Gastroesophageal sphincter (tissue), 3 donors: ENCODE measurements around the gene PTPRD.

Experiments used
- POLR2AphosphoS5 ChIP-seq: sonication (generic); formaldehyde crosslinking; IDR thresholded peaks from one replicate; pipeline ENCODE4 v1.6.1; 2017; ENCODE audit warnings: antibody characterized with exemption
- TF ChIP-seq, protein P1 (sequence below), 4 experiments: fragments of 200-600 bp in 2 of 4; fragments of 450-650 bp in 2 of 4; sonication (generic) in 1 of 4; IDR thresholded peaks; one replicate each; pipeline ENCODE4 v1.5.1; 2017 to 2019; ENCODE audit warnings: antibody characterized with exemption in 4 of 4, mild to moderate bottlenecking in 2 of 4, moderate library complexity in 2 of 4

DNA sequence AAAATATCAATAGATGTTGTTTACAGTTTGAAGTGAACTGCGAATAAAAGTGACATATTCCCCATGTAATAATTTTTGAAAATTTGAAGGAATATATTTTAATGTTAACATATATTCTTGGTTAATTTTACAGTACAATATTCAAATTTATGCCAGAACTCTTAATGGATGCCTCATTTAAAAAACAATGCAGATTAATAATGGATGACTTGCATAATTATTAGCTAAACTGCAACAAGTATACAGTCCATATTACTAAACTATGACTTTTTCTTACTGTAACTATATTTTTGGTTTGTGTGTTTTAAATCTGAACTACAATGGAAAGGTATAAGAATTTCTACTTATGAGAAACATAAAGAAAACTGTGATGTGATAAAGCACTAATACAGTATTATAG, 1390.1 kb downstream of the PTPRD start:
- TF ChIP-seq, protein P1, sequence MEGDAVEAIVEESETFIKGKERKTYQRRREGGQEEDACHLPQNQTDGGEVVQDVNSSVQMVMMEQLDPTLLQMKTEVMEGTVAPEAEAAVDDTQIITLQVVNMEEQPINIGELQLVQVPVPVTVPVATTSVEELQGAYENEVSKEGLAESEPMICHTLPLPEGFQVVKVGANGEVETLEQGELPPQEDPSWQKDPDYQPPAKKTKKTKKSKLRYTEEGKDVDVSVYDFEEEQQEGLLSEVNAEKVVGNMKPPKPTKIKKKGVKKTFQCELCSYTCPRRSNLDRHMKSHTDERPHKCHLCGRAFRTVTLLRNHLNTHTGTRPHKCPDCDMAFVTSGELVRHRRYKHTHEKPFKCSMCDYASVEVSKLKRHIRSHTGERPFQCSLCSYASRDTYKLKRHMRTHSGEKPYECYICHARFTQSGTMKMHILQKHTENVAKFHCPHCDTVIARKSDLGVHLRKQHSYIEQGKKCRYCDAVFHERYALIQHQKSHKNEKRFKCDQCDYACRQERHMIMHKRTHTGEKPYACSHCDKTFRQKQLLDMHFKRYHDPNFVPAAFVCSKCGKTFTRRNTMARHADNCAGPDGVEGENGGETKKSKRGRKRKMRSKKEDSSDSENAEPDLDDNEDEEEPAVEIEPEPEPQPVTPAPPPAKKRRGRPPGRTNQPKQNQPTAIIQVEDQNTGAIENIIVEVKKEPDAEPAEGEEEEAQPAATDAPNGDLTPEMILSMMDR (IDR thresholded peaks at IDR 0.05), result no peak
- no peak for TF ChIP-seq POLR2AphosphoS5
